GM19328 (cell line): ENCODE measurements around the gene SLC1A2.

ENCODE experiments used
- ATAC-seq: cut with Tn5 transposase; IDR thresholded peaks from one replicate; pipeline ENCODE4 v1.9.1; 2021; ENCODE audit warnings: mild to moderate bottlenecking, moderate library complexity; ENCODE audit not compliant: unreplicated experiment

The SLC1A2 gene

GRCh38 chr11:35248558-35249323, 170.6 kb downstream of the SLC1A2 start:
- ATAC-seq, result no peak

- ATAC-seq, result no peak
These were observed 171.5 kb downstream of the SLC1A2 start for GRCh38 chr11:35247863-35248262.

GRCh38 chr11:35247428-35247827, 171.9 kb downstream of the SLC1A2 start:
- no peak for ATAC-seq

DNA sequence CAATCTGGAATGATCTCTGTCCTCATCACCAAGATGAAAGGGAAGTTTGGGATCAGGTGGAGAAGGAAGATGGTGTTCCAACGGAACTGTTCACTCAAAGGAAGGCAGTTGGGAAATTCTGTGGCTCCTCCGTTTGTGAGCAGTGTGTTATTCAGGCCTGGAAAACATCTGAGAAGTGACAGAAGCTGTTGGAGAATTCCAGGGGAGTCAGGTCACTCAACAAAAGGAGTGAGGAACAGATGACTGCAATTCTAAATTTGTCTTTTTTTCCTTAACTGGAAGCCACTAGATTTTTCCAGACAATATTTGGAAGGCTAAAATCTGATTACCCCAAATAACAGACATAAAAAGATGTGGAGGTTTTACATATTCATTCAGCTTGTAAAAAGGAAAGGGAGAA, 172.6 kb downstream of the SLC1A2 start:
- ATAC-seq, result no peak

- no peak for ATAC-seq
These were observed 173.6 kb downstream of the SLC1A2 start for GRCh38 chr11:35245786-35246185.

DNA sequence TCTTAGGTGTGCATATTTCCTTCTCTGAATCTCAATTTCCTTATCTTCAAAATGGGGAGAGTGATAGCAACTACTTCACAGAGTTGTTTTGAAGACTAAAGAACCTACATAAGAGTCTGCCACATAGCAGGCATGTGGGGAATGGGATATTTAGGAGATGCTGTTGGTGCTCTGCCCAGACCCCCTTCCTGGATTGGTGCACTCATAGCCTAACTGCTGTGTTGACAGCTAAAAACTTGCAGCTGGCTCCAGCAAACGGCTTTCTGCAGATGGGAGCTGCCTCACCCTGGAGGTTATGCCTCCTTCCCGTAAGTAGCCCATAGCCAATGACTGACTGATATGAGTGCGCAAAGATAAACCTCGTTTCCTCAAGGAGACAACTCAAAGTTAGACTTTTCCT, 174.3 kb downstream of the SLC1A2 start:
- no peak for ATAC-seq

GRCh38 chr11:35243774-35244173, 175.6 kb downstream of the SLC1A2 start:
- no peak for ATAC-seq

DNA sequence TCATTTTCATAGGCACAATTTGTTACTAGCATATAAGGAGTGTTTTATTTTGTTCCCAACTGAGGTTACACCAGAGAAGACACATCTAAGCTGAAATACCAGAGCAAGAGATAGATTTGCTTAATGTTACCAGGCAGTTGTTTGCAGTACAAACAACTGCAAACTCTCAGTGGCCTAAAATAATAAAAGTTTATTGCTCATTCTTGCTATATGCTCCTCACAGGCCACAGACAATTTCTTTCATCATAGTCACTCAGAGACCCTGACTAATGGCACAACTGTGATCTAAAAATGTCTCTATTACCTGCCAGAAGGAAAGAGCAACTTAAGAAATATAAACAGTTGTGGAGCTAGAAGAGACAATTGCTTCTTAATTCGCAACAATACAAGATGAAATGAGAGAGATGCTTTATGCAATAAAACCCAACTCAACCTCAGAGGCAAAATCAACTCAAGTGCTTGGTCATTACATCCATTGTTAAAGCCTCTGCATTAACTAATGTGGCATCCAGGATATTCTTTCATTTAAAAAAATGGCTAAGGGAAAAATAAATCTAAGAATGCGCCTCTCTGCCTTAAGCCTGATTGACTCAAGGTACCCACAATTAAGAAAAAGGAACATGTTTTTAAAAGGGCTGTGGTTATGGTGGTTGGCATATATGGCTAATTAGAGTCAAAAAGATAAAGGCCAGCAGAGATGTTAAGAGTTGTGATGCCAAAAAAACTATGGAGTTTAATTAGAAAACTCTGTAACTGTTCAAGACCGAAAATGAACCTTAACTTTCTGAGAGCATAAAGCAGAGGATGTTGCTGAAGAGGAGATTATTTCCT, 176.7 kb downstream of the SLC1A2 start:
- ATAC-seq, result no peak

GRCh38 chr11:35241531-35241930, 177.8 kb downstream of the SLC1A2 start:
- ATAC-seq, result no peak

DNA sequence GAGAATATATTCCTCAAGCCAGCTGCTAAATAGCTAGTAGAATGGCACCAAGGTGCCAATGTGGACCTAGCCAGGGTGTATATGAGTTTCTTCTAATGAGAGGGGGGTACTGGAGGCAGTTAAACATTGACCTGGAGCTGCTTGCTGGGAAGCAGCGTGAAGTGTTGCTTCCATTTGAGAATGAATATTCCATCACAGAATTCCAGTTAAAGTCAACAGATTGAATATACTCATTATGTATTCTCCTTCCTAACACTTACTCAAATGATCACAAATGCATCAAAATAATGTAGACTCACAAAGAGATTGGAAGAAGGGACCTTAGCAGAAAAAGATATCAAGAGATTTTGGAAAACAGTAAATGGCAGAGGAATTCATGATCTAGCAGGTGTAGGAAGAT, 178.3 kb downstream of the SLC1A2 start:
- ATAC-seq, result no peak

GRCh38 chr11:35239471-35240075, 179.8 kb downstream of the SLC1A2 start:
- no peak for ATAC-seq

DNA sequence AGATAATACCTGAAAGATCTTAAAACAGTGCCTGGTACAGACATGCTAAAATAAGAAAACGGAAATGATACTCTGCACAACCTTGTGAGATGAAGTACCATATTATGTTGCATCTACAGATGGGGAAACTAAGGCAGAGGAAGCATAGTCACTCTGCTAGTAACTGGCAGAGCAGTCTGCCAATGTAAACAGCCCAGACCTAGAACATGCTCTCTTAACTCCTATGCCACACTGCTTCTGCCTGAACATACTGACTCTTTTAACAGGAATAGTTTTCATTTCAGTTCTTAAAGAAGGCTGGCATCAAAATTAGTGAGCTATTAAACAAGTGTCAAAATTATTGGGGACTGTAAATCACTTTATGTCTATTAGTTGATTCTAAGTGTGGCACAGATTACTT, 180.5 kb downstream of the SLC1A2 start:
- no peak for ATAC-seq

DNA sequence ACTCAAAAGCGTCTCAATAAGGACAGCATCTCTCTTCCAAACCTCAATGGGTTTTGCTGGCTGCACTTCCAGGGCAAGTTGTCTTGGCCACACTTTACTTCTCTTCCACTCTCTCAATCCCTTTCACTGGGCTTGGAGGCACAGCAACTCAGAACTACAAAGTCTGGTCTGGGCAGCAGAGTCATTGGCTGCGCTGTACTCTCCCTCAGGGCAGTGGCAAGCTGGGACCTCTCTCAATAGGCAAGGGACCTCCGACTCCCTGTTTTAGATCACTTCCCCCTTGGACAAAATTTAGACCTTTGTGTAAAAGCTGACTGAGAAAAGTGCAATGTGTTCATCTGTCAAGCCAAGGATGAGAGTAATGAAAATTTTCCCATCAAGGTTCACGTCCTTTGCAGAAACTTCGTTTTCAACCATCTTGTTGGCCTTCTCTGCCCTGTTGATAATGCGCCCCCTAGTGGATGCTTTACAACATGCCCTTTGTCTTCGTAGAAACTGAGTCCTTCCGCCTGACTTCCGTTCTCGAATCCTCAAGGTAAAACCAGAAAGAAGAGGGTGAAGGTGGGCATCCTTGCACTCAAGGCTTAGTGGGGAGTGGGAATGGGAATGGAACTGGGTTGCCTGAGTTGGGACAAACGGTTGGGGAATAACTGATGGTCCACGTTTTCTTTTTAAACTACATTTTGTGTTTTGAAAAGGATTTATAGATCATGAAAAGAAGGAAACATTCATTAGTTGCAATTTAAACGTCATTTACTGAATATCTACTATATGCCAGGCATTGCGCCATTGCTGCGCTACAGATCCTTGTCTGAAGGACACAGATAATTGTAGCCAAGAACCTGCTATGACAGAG, 181.3 kb downstream of the SLC1A2 start:
- ATAC-seq, result no peak

DNA sequence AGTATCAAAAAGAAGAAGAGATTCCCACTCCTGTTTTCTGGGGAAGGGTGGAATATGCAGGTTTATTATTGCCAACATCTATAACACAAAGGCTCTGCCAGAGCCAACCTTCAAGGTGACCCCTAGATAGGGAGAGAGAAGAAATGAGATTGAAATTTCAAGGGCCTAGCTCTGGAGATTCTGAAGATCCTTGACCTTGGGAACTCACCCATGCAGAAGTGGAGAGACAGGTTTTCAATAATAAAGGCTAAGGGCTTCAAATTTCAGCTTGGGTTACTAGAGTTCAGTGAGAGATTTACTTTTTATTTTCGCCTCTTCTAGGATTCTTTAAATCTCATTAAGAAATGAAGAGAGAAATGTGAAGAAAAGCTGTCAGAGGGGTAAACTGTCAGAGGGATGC, 182.0 kb downstream of the SLC1A2 start:
- no peak for ATAC-seq

DNA sequence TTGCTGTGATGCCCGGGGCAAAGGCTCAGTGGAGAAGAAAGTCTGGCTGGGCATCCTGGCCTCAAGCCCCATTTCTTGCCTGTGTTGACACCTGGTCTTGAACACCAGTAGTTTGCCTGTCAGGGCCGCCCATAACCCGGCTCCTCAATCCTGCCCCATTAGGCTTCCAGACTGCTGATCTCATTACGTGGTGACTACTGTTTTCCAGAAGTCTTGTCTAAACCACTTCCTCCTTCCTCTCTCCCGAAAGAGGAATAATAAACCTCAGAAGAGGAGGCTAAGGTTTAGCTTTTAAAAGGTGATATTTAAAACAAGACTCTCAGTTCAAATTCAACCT, 182.7 kb downstream of the SLC1A2 start:
- ATAC-seq, result no peak

- no peak for ATAC-seq
These were observed 183.3 kb downstream of the SLC1A2 start for GRCh38 chr11:35235936-35236666.

DNA sequence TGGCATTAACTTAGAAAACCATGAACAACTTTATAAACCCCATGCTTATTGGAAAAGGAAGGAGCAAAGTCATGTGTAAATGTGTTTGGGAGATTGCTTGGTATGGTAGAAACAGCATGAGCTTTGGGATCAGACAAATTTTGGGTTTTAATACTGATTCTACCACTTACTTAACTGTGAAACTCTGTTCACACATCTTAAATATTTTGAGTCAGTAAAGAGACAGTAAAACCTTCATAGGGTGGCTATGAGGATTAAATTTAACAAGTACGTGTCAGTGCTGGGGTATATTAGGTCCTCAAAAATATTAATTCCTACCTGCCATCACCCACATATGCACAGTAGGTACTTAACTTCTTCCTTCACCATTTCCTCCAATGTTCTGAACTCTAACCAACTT, 183.9 kb downstream of the SLC1A2 start:
- ATAC-seq, result no peak

GRCh38 chr11:35235157-35235468, 184.2 kb downstream of the SLC1A2 start:
- no peak for ATAC-seq

DNA sequence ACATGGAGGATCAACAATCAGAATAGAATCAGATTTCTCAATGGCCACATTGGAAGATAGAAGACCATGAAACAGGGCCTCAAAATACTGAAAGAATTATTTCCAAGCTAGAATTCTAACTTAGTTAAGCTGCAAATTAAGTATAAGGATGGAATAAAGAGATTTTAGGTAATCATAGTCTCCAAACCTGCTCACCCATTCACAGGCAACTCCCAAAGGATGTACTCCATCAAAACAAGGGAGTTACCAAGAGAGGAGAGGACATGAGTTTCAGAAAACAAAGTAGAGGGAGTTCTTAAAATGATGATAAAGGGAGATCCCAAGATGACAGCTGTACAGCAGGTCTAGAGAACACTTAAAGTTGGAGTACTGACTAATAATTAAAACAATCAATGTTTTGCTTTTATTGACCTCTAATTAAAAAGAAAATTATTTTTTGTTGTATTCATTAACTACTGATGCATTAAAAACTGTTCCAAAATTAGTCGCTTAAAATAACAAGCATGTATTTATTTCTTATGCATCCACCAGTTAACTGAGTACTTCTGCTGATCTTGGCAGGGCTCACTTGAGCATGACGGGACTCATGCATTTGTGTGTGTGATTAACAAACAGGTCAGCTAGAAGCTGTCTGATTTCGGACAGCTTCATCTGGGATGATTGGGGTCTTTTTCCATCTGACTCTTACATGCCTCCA, 184.8 kb downstream of the SLC1A2 start:
- no peak for ATAC-seq

DNA sequence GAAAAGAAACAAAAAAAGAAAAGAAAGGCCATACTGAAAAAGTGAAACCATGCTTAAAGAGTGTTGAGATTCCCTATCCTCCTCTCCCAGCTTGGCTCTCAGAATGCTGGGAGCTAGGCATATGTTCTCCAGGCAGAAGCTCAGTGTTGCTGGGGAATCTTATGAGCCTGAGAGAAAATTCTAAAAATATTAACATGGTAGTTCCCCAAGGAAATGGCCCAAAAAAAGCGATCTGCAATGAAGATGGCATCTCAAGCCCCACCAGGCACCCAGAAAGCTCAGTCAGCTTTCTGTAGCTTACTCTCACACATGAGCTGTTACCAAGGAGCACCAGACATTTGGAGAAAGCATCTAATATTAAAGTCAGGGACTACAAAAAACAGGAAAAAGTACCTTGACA, 185.8 kb downstream of the SLC1A2 start:
- ATAC-seq, result no peak
